ENCODE results near the gene JAK1. TPM values are rescaled to one million over a fixed set of nuclear protein-coding genes. Genes with fewer than 3 reads are reported as not detected.

The JAK1 gene
- total RNA-seq, 1 donor from 2014 or later: 80.7 TPM

DNA sequence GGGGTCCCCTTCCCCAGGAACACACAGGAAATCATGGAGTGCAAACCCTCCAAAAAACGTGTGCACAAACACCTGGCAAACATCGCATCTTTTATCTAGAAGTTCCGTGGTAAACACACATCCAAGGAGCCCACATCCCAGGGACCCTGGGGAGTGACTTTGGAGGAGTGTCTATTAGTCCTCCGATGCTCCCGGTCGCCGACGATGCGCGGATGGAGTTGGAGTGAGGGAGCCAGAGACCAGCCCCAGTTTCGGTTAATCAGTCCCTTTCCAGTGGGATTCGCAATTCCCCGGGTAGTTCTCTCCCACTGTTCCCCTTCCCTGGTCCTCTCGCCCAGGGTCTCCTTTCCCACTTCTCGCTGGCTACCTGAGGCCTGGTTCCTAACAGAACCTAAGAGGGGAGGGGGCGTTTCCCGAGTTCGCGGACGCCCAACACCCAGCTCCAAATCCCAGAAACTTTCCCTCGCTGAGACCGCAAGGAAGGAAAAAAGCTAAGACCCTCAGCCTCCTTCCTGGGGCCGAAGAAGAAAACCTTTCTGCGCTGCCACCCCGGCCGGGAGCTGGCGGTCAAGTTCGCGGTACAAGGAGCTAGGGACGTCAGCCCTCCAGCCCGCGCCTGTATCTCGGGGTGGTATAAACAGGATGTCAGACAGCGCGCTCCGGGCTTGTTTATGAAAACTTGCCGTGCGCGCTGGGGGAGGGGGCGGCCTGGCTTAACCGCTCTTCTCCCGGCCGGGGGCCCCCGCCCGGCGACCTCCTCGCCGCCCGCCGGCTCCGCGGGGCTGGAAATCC, 787 bp downstream of the JAK1 start:
- Mint-ChIP-seq H3K4me1 (ENCODE audit: low read depth, unreplicated experiment) (peaks cover 7% of the 10 kb centered on the region), H3K9me3 (ENCODE audit: unreplicated experiment) (no peaks in the 10 kb centered on the region), H3K27me3 (ENCODE audit: low read depth, unreplicated experiment) (no peaks in the 10 kb centered on the region), H3K36me3 (ENCODE audit: low read depth, unreplicated experiment) (no peaks in the 10 kb centered on the region), H3K4me3 (ENCODE audit: unreplicated experiment) (peak overlapping the region; percentile 95), H3K27ac (ENCODE audit: unreplicated experiment) (peak overlapping the region; percentile 91)
- Histone ChIP-seq H3K4me1 (ENCODE audit: insufficient read depth, low read length) (no peaks in the 10 kb centered on the region), H2AFZ (ENCODE audit: low read depth, low read length) (peak overlapping the region; percentile 71), H3K4me3 (ENCODE audit: insufficient read depth, low read depth, low read length) (peak overlapping the region; percentile 89), H3K9ac (ENCODE audit: low read length) (peak overlapping the region; percentile 94), H3K4me2 (ENCODE audit: low read length) (peak overlapping the region; percentile 90), H3K27ac (ENCODE audit: low read depth, low read length) (peak overlapping the region; percentile 92), H4K20me1 (ENCODE audit: insufficient read depth, low read length) (peaks cover 53% of the 10 kb centered on the region), H3K27me3 (ENCODE audit: insufficient read depth, low read length) (no peaks in the 10 kb centered on the region), H3K79me2 (ENCODE audit: insufficient read depth, low read length) (peaks cover 57% of the 10 kb centered on the region), H3K9me3 (ENCODE audit: insufficient read depth, low read depth, low read length) (no peaks in the 10 kb centered on the region), H3K36me3 (ENCODE audit: insufficient read depth, low read length) (no peaks in the 10 kb centered on the region)
- FAIRE-seq (no peak), DNase-seq (ENCODE audit: low read depth) (peak; percentile 45)
- TF ChIP-seq EZH2 (IDR thresholded peaks at IDR 0.05; ENCODE audit: insufficient read depth, low read length): no peak
- TF ChIP-seq, protein P1, sequence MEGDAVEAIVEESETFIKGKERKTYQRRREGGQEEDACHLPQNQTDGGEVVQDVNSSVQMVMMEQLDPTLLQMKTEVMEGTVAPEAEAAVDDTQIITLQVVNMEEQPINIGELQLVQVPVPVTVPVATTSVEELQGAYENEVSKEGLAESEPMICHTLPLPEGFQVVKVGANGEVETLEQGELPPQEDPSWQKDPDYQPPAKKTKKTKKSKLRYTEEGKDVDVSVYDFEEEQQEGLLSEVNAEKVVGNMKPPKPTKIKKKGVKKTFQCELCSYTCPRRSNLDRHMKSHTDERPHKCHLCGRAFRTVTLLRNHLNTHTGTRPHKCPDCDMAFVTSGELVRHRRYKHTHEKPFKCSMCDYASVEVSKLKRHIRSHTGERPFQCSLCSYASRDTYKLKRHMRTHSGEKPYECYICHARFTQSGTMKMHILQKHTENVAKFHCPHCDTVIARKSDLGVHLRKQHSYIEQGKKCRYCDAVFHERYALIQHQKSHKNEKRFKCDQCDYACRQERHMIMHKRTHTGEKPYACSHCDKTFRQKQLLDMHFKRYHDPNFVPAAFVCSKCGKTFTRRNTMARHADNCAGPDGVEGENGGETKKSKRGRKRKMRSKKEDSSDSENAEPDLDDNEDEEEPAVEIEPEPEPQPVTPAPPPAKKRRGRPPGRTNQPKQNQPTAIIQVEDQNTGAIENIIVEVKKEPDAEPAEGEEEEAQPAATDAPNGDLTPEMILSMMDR (IDR thresholded peaks at IDR 0.05; ENCODE audit: insufficient read depth, low read depth, low read length): no peak

DNA sequence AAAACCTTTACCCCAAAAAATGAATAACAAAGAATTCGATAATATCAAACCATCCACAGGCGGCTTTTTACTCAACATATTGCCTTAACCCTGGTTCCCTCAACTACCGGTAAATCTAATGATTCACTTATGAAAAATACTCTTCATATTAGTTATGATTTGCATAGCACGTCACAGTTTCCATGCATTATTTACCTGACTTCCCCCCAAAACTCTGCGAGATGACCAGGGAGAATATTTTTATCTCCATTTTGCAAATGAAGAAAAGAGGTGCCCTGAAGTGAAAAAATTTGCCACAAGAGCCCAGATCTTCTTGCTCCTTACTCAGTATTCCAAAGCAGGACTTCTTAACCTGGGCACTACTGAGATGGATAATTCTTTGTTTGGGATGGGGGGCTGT, 2.9 kb downstream of the JAK1 start:
- H3K4me1 Mint-ChIP-seq (ENCODE audit: low read depth, unreplicated experiment): peaks cover 7% of the 10 kb centered on the region

More for the DNA sequence above, 2.9 kb downstream of the JAK1 start:
- TF ChIP-seq, protein P1 (IDR thresholded peaks at IDR 0.05; ENCODE audit: insufficient read depth, low read depth, low read length): no peak
- no peak for TF ChIP-seq EZH2 (IDR thresholded peaks at IDR 0.05; ENCODE audit: insufficient read depth, low read length)
- Histone ChIP-seq H2AFZ (ENCODE audit: low read depth, low read length) (no peak overlapping the region), H3K4me3 (ENCODE audit: insufficient read depth, low read depth, low read length) (no peak overlapping the region), H3K4me1 (ENCODE audit: insufficient read depth, low read length) (no peaks in the 10 kb centered on the region), H3K4me2 (ENCODE audit: low read length) (no peak overlapping the region), H3K9ac (ENCODE audit: low read length) (no peak overlapping the region), H3K36me3 (ENCODE audit: insufficient read depth, low read length) (no peaks in the 10 kb centered on the region), H3K27me3 (ENCODE audit: insufficient read depth, low read length) (no peaks in the 10 kb centered on the region), H3K79me2 (ENCODE audit: insufficient read depth, low read length) (peaks cover 78% of the 10 kb centered on the region), H3K27ac (ENCODE audit: low read depth, low read length) (no peak overlapping the region), H4K20me1 (ENCODE audit: insufficient read depth, low read length) (peaks cover 71% of the 10 kb centered on the region), H3K9me3 (ENCODE audit: insufficient read depth, low read depth, low read length) (no peaks in the 10 kb centered on the region)
- no peaks in the 10 kb centered on the region for H3K9me3 Mint-ChIP-seq (ENCODE audit: unreplicated experiment)
- no peak for DNase-seq (ENCODE audit: low read depth)
- H3K27me3 Mint-ChIP-seq (ENCODE audit: low read depth, unreplicated experiment): no peaks in the 10 kb centered on the region
- H3K4me3 Mint-ChIP-seq (ENCODE audit: unreplicated experiment): no peak overlapping the region
- H3K36me3 Mint-ChIP-seq (ENCODE audit: low read depth, unreplicated experiment): no peaks in the 10 kb centered on the region
- H3K27ac Mint-ChIP-seq (ENCODE audit: unreplicated experiment): no peak overlapping the region
- no peak for FAIRE-seq
